BLaER1 treated with 17β-estradiol and CSF1 and Interleukin-3, amounts not matched to agents 10 nM and 100 nM (cell line): ENCODE data around the gene PDE2A.
A peak's percentile ranks its signal among the peaks of the same experiment; 100 is the strongest.

ENCODE experiments used
- H3K27ac ChIP-seq, 11 experiments: shearing (Covaris generic); formaldehyde crosslinking; 2 replicates each; pipeline ENCODE4 v1.8.1; 2022
- H3K27me3 ChIP-seq, 11 experiments: shearing (Covaris generic); formaldehyde crosslinking; 2 replicates each; pipeline ENCODE4 v1.8.1; 2022
- H3K36me3 ChIP-seq, 11 experiments: shearing (Covaris generic); formaldehyde crosslinking; 2 replicates each; pipeline ENCODE4 v1.8.1; 2022
- H3K4me1 ChIP-seq, 10 experiments: shearing (Covaris generic); formaldehyde crosslinking; 2 replicates each; pipeline ENCODE4 v1.8.1; 2022
- H3K4me2 ChIP-seq, 11 experiments: shearing (Covaris generic); formaldehyde crosslinking; 2 replicates each; pipeline ENCODE4 v1.8.1; 2022
- H3K4me3 ChIP-seq, 10 experiments: shearing (Covaris generic); formaldehyde crosslinking; 2 replicates each; pipeline ENCODE4 v1.8.1; 2022
- H3K9ac ChIP-seq, 11 experiments: shearing (Covaris generic); formaldehyde crosslinking; 2 replicates each; pipeline ENCODE4 v1.8.1; 2022
- H3K9me3 ChIP-seq, 11 experiments: shearing (Covaris generic); formaldehyde crosslinking; replicated peaks in 1 of 11; 2 replicates each; pipeline ENCODE4 v1.8.1; 2022
- H4K20me1 ChIP-seq, 11 experiments: shearing (Covaris generic); formaldehyde crosslinking; 2 replicates each; pipeline ENCODE4 v1.8.1; 2022
- Cebpa-rat ChIP-seq, 11 experiments: shearing (Covaris generic); IDR thresholded peaks; 2 replicates each; pipeline ENCODE4 v1.8.1; 2022

The PDE2A gene

GRCh38 chr11:72643547-72643946 is 30.7 kb downstream of the PDE2A start:
- Histone ChIP-seq H3K27me3 (peaks cover 32 to 49% (median 41%) of the 10 kb centered on the region in 11 experiments), H3K9me3 (no peaks in the 10 kb centered on the region), H3K9ac (peak overlapping the region in 4 of 11 experiments; percentile 32 to 65 (median 52); a peak in 6 of 22 replicates), H3K36me3 (no peaks in the 10 kb centered on the region), H3K4me2 (peak overlapping the region; percentile 74 to 98 (median 87)), H3K4me3 (peak overlapping the region in 6 of 10 experiments; percentile 37 to 64 (median 54); a peak in 4 of 20 replicates), H3K4me1 (peaks cover 0 to 30% (median 12%) of the 10 kb centered on the region in 10 experiments; a peak in 14 of 20 replicates), H3K27ac (peak overlapping the region in 2 of 11 experiments; percentile 33 to 55; a peak in 2 of 22 replicates), H4K20me1 (peaks cover 0 to 14% (median 0%) of the 10 kb centered on the region in 11 experiments; a peak in 6 of 22 replicates)
- no peak for TF ChIP-seq Cebpa-rat (IDR thresholded peaks at IDR 0.05)

GRCh38 chr11:72642884-72643522 is 31.2 kb downstream of the PDE2A start:
- Histone ChIP-seq H3K4me3 (peak overlapping the region; percentile 37 to 64 (median 51); a peak in 18 of 20 replicates), H3K27me3 (peaks cover 32 to 52% (median 41%) of the 10 kb centered on the region in 11 experiments)
- no peak for TF ChIP-seq Cebpa-rat (IDR thresholded peaks at IDR 0.05)

DNA sequence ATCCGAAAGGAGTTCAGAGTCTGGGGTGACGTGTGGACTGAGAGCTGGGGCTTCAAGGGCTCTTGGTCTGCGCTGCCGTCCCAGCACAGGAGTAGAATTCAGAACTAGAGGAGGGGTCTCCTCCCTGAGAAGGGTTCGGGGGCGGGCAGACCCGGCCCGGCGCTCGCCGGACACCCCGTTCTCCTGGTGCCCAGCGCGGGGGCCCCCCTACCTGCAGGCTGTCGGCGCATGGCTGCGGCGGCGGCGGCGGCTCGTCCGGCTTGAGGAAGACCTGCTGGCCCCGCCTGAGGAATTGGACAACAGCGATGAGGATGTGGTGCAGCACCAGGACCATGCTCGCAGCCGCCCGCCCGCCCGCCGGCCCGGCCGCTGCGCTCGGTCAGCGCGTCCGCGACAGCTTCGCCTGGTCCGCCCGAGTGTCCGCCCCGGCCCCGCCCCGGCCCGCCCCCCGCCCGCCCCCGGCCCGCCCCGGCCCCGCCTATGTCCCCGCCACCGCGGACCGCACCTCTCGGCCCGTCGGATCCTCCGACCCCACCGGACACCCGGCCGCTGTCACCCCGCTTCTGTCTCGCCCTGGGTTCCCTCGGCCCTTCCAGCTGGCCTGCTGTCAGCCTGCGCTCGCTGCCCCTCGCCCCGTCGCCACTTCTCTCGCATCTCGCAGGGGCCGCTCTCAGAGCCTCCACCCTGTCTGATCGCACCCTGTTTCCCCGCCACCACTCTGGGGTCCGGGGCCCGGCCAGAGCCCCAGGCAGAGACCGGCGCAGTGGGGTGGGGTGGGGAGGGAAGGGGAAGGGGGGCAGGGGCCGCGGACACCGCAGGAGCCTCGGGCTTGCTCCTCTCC is 32.0 kb downstream of the PDE2A start:
- peaks cover 0 to 30% (median 12%) of the 10 kb centered on the region in 10 experiments; a peak in 14 of 20 replicates for H3K4me1 ChIP-seq
- H3K4me3 ChIP-seq: peak overlapping the region; percentile 38 to 64 (median 51); a peak in 18 of 20 replicates
- peaks cover 0 to 14% (median 0%) of the 10 kb centered on the region in 11 experiments; a peak in 6 of 22 replicates for H4K20me1 ChIP-seq
- no peaks in the 10 kb centered on the region for H3K36me3 ChIP-seq
- H3K4me2 ChIP-seq: peak overlapping the region; percentile 76 to 98 (median 89)
- H3K27ac ChIP-seq: no peak overlapping the region
- H3K27me3 ChIP-seq: peaks cover 32 to 52% (median 41%) of the 10 kb centered on the region in 11 experiments
- TF ChIP-seq Cebpa-rat (IDR thresholded peaks at IDR 0.05): no peak
- H3K9me3 ChIP-seq: no peaks in the 10 kb centered on the region
- H3K9ac ChIP-seq: peak overlapping the region in 6 of 11 experiments; percentile 32 to 67 (median 64); a peak in 9 of 22 replicates

More at GRCh38 chr11:72642884-72643522, 31.2 kb downstream of the PDE2A start:
- peaks cover 0 to 30% (median 12%) of the 10 kb centered on the region in 10 experiments; a peak in 14 of 20 replicates for H3K4me1 ChIP-seq
- H3K9me3 ChIP-seq: no peaks in the 10 kb centered on the region
- peaks cover 0 to 14% (median 0%) of the 10 kb centered on the region in 11 experiments; a peak in 6 of 22 replicates for H4K20me1 ChIP-seq
- H3K36me3 ChIP-seq: no peaks in the 10 kb centered on the region
- peak overlapping the region; percentile 74 to 98 (median 87) for H3K4me2 ChIP-seq
- peak overlapping the region in 2 of 11 experiments; percentile 33 to 55; a peak in 5 of 22 replicates for H3K27ac ChIP-seq
- H3K9ac ChIP-seq: peak overlapping the region in 10 of 11 experiments; percentile 30 to 67 (median 58); a peak in 17 of 22 replicates

- no peak overlapping the region for H3K27ac ChIP-seq
- peaks cover 32 to 54% (median 43%) of the 10 kb centered on the region in 11 experiments for H3K27me3 ChIP-seq
- peak overlapping the region; percentile 38 to 62 (median 49); a peak in 12 of 20 replicates for H3K4me3 ChIP-seq
- no peak for TF ChIP-seq Cebpa-rat (IDR thresholded peaks at IDR 0.05)
- H3K36me3 ChIP-seq: no peaks in the 10 kb centered on the region
- peaks cover 0 to 14% (median 0%) of the 10 kb centered on the region in 11 experiments; a peak in 6 of 22 replicates for H4K20me1 ChIP-seq
- peak overlapping the region in 9 of 11 experiments; percentile 76 to 98 (median 89); a peak in 17 of 22 replicates for H3K4me2 ChIP-seq
- H3K4me1 ChIP-seq: peaks cover 0 to 29% (median 12%) of the 10 kb centered on the region in 10 experiments; a peak in 16 of 20 replicates
- H3K9me3 ChIP-seq: no peaks in the 10 kb centered on the region
- H3K9ac ChIP-seq: 0 out of 22 replicates have a peak overlapping the region, but pooled peaks of 1 of the 11 experiments have one; percentile 32
These were observed 32.6 kb downstream of the PDE2A start for GRCh38 chr11:72641522-72642042.

GRCh38 chr11:72639502-72640375 is 34.5 kb downstream of the PDE2A start:
- H3K27ac ChIP-seq: no peak overlapping the region
- no peaks in the 10 kb centered on the region for H3K36me3 ChIP-seq
- H3K9me3 ChIP-seq: no peaks in the 10 kb centered on the region
- peaks cover 0 to 22% (median 0%) of the 10 kb centered on the region in 11 experiments; a peak in 6 of 22 replicates for H4K20me1 ChIP-seq
- no peak overlapping the region for H3K9ac ChIP-seq
- no peak overlapping the region for H3K4me2 ChIP-seq
- no peak for TF ChIP-seq Cebpa-rat (IDR thresholded peaks at IDR 0.05)
- H3K4me3 ChIP-seq: no peak overlapping the region
- peaks cover 9 to 41% (median 25%) of the 10 kb centered on the region in 10 experiments for H3K4me1 ChIP-seq
- peaks cover 32 to 66% (median 57%) of the 10 kb centered on the region in 11 experiments for H3K27me3 ChIP-seq

DNA sequence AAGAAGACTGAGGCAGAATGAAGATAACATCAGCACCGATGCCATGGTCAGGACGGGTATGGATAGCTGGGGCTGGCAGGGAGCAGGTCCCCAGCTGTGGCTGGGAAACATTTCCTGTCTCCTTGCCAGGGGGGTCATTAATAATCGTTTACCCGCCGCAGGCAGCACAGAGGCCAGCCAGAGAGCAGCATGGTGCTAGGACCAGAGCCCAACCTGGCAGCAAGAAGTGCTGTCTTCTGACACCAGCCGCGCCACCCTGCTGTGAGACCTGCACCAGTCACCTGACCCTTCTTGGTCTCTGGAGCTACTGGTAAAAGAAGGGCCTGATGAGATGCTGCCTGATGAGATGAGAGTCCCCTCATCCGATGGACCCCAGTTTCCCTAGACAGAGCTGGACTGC is 36.3 kb downstream of the PDE2A start:
- no peak overlapping the region for H3K4me2 ChIP-seq
- no peak for TF ChIP-seq Cebpa-rat (IDR thresholded peaks at IDR 0.05)
- H3K4me3 ChIP-seq: no peak overlapping the region
- peaks cover 9 to 51% (median 19%) of the 10 kb centered on the region in 10 experiments for H3K4me1 ChIP-seq
- H3K9ac ChIP-seq: no peak overlapping the region
- no peak overlapping the region for H3K27ac ChIP-seq
- peaks cover 0 to 22% (median 0%) of the 10 kb centered on the region in 11 experiments; a peak in 6 of 22 replicates for H4K20me1 ChIP-seq
- no peaks in the 10 kb centered on the region for H3K36me3 ChIP-seq
- no peaks in the 10 kb centered on the region for H3K9me3 ChIP-seq
- H3K27me3 ChIP-seq: peaks cover 27 to 60% (median 53%) of the 10 kb centered on the region in 11 experiments

DNA sequence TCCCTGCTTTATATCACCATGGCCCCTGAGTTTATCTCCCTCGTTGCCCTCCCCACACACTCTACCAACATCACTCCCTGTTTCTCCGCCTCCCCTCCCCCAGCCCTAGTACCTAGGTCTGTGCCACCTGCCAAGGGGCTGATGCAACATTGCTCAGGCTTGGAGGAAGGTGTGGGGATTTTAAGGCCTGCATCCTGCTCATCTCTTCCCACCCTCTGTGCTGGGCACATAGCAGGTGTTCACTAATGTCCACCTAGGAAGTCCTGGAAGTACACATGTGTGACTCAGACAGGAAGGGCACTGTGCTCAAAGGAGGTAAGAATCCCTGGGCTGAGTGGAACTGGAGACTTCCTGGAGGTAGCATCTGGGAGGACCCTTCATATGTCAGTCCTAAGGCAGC is 37.0 kb downstream of the PDE2A start:
- H3K9ac ChIP-seq: no peak overlapping the region
- H3K4me1 ChIP-seq: peaks cover 9 to 52% (median 20%) of the 10 kb centered on the region in 10 experiments
- H3K36me3 ChIP-seq: no peaks in the 10 kb centered on the region
- no peak for TF ChIP-seq Cebpa-rat (IDR thresholded peaks at IDR 0.05)
- H3K27me3 ChIP-seq: peaks cover 19 to 53% (median 46%) of the 10 kb centered on the region in 11 experiments
- no peak overlapping the region for H3K4me2 ChIP-seq
- H4K20me1 ChIP-seq: peaks cover 0 to 22% (median 0%) of the 10 kb centered on the region in 11 experiments; a peak in 6 of 22 replicates
- H3K4me3 ChIP-seq: no peak overlapping the region
- no peak overlapping the region for H3K27ac ChIP-seq
- no peaks in the 10 kb centered on the region for H3K9me3 ChIP-seq
